Fibroblast of pulmonary artery (primary cell): ENCODE data around the gene TBC1D25.

Experiments
- DNase-seq: peaks from one replicate; pipeline ENCODE4 v3.0.0-alpha.2; 2010; ENCODE audit warnings: low read depth
- H3K4me3 ChIP-seq: replicated peaks from 2 replicates; pipeline ENCODE4 v1.5.1; 2011; ENCODE audit warnings: low read depth, mild to moderate bottlenecking, control low read depth, low read length, moderate library complexity
- CTCF ChIP-seq: IDR thresholded peaks from 2 replicates; pipeline ENCODE4 v1.5.1; 2011; ENCODE audit warnings: mild to moderate bottlenecking, control low read depth, low read length, inconsistent platforms; ENCODE audit errors: missing control alignments

The TBC1D25 gene

GRCh38 chrX:48606091-48606490, 66.6 kb downstream of the TBC1D25 start:
- TF ChIP-seq CTCF = no peak
- H3K4me3 ChIP-seq = no peak overlapping the region
- no peak for DNase-seq

GRCh38 chrX:48611703-48612102, 72.2 kb downstream of the TBC1D25 start:
- no peak for TF ChIP-seq CTCF
- no peak for DNase-seq
- no peak overlapping the region for H3K4me3 ChIP-seq
